Muscle layer of colon (tissue), 2 donors: Measurements from ENCODE around the gene ADAM30.

Source experiments
- H3K27ac ChIP-seq: one replicate; pipeline ENCODE4 v1.7.0; 2013; ENCODE audit warnings: low read depth, mild to moderate bottlenecking, low read length, moderate library complexity
- H3K27me3 ChIP-seq, 2 donors: one replicate each; pipeline ENCODE4 v1.7.0; 2013; ENCODE audit warnings: low read length in 2 of 2, mild to moderate bottlenecking in 2 of 2; ENCODE audit not compliant: insufficient read depth in 2 of 2, control insufficient read depth in 1 of 2
- H3K36me3 ChIP-seq: one replicate; pipeline ENCODE4 v1.7.0; 2013; ENCODE audit warnings: mild to moderate bottlenecking, low read length; ENCODE audit not compliant: insufficient read depth
- H3K4me1 ChIP-seq: one replicate; pipeline ENCODE4 v1.7.0; 2013; ENCODE audit warnings: mild to moderate bottlenecking, low read length; ENCODE audit not compliant: insufficient read depth
- H3K4me3 ChIP-seq, 2 donors: one replicate each; pipeline ENCODE4 v1.7.0; 2013; ENCODE audit warnings: low read length in 2 of 2, low read depth in 1 of 2, mild to moderate bottlenecking in 1 of 2, moderate library complexity in 1 of 2
- H3K9ac ChIP-seq: one replicate; pipeline ENCODE4 v1.7.0; 2013; ENCODE audit warnings: low read length
- H3K9me3 ChIP-seq: one replicate; pipeline ENCODE4 v1.7.0; 2013; ENCODE audit warnings: mild to moderate bottlenecking, low read length
- donor health status: abdominal sarcoma.
- donor health status: Adenocarcinoma of cecum.

The ADAM30 gene

DNA sequence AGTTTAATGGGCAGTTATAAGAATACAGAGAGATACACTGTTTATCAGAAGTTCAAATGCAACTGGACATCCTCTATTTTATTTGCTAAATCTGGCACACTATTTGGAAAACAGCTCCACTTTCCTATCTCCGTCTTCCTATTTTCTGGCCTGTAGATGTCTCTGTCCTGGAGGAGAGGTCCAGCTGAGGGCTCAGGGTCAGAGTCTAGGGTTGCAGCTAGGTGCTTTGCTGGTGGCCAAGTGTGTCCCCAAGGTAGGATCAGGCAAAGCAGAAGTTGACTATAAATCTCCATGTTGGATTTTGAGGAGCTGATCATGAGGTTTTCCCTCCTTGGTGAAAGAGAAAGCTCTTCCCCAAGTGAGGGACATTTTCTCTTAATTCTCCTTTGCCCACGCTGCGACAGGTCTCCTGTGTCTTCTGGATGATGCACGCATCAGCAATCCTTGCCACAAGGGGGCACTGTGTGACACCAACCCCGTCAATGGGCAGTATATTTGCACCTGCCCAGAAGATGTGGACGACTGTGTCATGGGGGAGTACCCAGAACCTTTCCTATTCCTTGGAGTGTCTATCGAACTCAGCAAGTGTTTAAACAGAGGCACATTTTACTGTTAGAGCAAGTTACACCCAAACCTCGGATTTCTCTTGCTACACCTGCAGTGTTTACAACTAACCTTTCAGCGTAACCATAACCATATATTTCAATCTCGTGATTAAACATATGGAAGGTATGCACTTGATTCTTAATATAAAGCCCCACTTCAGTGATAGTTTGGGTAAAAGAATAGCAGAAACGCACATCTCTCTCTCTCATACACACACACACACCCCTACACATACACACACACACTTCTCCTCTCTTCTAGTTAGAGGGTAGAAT lies 10.2 kb downstream of the ADAM30 start:
- Histone ChIP-seq H3K9ac (no peak overlapping the region), H3K36me3 (no peaks in the 10 kb centered on the region), H3K4me1 (no peaks in the 10 kb centered on the region), H3K27ac (no peak overlapping the region), H3K9me3 (no peaks in the 10 kb centered on the region), H3K4me3 (no peak overlapping the region), H3K27me3 (no peaks in the 10 kb centered on the region)

DNA sequence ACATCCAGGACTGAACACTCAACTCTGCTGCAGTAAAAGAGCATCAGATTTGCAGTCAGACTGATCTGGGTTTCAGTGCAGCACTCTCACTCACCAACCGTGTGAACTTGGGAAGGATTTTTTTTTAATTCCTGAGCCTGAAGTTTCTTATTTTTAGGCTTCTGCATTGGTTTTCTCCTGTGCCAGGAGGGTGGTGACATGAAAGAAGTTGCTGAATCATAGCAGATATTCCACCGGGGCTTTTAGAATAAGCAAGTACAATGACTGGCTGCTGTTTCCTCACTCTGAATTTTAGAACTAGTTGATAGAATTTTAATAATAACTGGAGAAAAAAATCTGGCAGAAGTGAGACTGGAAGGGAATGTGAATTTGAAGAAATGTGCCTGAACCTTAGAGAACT lies 11.6 kb downstream of the ADAM30 start:
- Histone ChIP-seq H3K36me3 (no peaks in the 10 kb centered on the region), H3K27me3 (no peaks in the 10 kb centered on the region), H3K9ac (no peak overlapping the region), H3K4me1 (no peaks in the 10 kb centered on the region), H3K9me3 (no peaks in the 10 kb centered on the region), H3K4me3 (no peak overlapping the region), H3K27ac (no peak overlapping the region)

DNA sequence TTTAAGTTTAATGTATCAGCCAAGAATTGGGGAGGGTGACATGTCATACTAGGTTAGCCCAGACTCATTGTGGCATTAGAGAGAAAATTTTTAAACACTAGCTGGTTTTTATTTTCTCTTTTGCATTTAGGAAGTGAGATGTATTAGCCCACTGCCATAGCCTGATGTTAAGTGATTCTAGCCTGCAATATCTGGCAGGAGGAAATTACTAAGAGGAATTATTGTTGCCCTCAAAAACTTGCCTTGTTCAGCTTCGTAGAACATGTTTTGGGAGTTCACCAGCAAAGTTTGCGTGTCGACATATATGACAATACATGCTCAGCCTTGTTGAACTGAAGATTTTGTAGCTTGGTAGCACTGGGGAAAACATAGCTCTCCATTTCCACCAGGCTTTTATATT lies 12.5 kb downstream of the ADAM30 start:
- H3K4me3 ChIP-seq, result no peak overlapping the region
- no peaks in the 10 kb centered on the region for H3K27me3 ChIP-seq
- no peaks in the 10 kb centered on the region for H3K4me1 ChIP-seq
- no peaks in the 10 kb centered on the region for H3K9me3 ChIP-seq
- no peaks in the 10 kb centered on the region for H3K36me3 ChIP-seq
- H3K27ac ChIP-seq, result no peak overlapping the region
- no peak overlapping the region for H3K9ac ChIP-seq

DNA sequence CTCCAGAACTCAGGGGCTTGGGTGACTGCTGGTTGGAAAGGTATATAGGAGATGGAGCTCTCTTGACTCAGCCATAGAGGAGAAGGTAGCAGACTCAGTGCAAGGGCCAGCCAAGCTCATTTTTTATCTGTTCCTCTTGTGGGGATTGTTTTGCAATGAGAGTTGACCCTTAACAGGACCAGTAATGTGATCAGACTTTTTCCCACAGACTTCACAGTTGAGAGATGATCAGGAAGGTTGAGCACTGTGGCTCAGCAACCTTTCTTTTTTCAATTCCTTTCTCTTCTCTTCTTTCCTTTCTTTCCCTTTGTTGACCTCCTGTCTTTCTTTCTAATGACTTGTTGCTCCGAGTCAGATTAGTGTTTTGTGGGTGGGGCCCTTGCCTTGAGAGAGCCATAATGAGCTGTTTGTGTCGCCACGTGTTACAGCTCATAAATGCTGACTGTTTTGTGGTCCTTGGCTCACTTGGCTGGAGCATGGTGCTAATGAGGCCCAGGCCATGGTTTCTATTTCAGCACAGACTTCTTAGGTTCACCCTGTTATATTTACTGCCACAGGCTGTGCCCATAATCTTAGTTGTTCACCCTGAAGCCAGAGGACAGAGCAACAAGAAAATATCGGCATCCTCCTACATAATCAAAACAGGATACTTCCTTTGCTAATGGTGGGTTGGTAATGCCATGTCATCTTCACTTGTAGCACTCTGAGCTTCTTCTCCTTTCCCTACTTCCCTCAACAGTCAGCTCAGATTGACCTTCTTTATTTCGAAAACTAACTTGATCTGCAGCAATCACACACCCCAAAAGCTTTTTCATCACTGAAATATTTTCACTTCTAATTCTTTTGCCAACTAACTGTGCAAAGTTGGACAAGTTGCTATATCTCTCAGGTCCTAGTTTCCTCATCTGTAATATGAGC lies 13.9 kb downstream of the ADAM30 start:
- Histone ChIP-seq H3K27me3 (no peaks in the 10 kb centered on the region), H3K4me3 (no peak overlapping the region), H3K36me3 (no peaks in the 10 kb centered on the region), H3K9me3 (no peaks in the 10 kb centered on the region), H3K9ac (no peak overlapping the region), H3K27ac (no peak overlapping the region), H3K4me1 (no peaks in the 10 kb centered on the region)

DNA sequence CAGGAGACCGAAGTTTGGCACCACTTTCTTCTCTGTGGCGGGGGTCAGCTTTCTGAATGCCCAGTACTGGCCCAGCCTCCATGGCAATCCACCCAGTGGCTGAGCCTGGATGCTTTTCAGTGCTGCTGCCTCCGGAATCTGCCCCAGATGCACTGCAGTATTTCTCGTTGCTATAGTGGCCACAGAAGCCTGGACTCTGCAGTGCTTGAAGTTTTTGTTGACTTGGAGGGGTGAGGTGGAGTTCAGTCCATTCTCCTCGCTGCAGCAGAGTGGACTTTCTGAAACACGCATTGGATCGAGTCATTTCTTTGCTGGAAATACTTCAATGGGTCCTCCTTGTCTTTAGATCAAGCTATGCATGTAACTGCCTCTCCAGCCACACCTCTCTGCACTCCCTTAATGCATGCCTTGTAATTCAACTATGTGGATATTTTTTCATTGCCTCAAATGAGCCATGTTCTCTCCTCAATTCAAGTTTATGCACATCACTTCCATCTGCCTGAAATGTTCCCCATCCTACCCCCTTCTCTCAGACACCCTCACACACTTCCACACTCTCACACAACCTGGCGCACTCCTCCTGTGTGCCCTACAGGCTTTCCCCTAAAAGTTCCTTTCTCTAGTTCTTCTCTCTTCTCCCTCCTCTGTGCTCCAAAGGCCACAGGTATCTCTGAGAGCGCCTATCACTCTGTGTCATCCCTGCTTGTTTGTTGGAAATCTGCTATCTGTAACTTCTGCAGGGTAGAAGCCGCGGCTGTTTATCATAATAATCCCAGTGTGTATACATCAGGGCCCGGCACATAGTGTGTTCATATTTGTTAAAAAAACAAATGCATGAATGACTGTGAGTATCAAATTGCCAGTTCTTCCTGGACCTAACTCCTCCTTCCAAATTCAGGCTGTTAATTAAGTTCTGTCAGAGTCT lies 16.5 kb downstream of the ADAM30 start:
- Histone ChIP-seq H3K27ac (no peak overlapping the region), H3K27me3 (no peaks in the 10 kb centered on the region), H3K9me3 (no peaks in the 10 kb centered on the region), H3K9ac (no peak overlapping the region), H3K36me3 (no peaks in the 10 kb centered on the region), H3K4me3 (no peak overlapping the region), H3K4me1 (no peaks in the 10 kb centered on the region)

DNA sequence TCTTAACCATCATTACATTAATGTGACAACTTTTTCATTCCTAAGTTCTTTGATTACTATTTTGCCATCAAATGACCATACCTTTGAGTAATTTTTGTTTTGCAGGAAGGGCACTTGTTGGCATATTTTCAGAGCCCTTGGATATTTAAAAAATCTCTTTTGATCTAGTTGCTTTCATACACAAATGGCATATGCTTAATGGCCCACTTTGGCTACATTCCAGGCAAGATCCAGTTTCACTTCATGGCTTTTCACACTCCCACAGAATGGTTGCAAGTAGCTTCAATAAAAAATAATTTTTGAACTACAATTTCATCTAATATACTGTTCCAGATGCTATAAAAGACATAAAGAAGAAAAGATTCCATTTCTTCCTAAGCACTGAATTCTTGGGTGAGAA lies 18.1 kb downstream of the ADAM30 start:
- Histone ChIP-seq H3K9me3 (no peaks in the 10 kb centered on the region), H3K9ac (no peak overlapping the region), H3K27me3 (no peaks in the 10 kb centered on the region), H3K36me3 (no peaks in the 10 kb centered on the region), H3K4me3 (no peak overlapping the region), H3K4me1 (peaks cover 12% of the 10 kb centered on the region), H3K27ac (no peak overlapping the region)

DNA sequence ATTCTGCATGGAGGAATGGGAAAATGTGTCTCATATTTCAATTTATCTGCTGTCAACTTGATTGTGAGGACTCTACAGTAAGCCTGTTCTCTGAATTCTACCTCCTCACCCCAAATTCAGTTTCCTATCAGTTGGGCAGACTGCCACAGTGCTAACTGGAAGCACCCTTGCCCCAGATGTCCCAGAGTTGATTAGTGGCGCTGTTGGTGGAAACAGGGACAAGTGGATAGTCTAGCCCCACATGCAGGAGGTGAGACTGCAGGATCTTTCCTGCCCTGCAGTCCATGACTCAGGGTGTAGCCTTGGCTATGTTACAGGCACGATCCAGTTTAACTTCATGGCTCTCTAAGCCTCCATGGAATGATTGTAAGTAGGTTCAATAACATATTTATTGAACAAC lies 22.1 kb downstream of the ADAM30 start:
- Histone ChIP-seq H3K4me3 (no peak overlapping the region), H3K36me3 (no peaks in the 10 kb centered on the region), H3K9ac (no peak overlapping the region), H3K9me3 (no peaks in the 10 kb centered on the region), H3K27me3 (no peaks in the 10 kb centered on the region), H3K27ac (no peak overlapping the region), H3K4me1 (peaks cover 26% of the 10 kb centered on the region)

DNA sequence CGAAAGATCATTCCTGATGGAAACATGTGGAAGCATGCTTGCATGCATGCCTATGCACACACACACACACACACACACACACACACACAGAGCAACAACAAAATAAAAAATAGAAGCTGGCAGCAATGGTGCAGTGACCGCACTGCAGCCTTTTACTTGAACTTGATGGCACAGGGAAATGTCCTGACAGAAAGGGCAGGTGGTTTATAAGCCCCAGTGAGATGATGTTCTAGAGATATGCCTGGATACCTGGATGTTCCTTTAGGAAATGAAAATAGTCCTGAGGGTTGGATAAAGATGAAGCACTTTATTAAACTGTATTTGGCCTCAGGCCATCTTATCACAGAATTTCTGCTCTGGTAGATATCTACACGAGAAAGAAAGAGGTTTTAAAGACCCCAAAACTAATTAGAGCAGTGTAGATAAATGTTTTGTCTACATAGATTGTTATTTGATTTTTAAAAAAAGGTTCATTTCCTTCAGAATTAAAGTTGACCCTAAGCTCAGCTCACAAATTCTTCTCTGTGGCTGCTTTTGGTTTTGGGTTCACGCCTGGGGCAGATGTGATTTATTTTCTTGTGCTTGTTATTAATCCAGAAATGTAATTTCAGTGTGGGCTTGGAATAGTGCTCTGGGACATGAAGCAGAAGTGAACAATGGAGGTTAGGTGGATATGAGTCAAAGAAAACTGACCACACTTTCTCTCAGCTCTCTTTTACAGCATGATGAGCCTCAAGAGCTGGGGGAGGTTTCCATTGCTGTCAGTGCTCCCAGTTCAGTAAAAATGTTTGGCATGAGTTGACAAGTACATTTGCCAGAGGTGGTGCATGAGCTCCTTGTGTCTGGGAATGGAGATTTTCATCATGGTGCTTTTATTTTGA lies 22.9 kb downstream of the ADAM30 start:
- no peak overlapping the region for H3K4me3 ChIP-seq
- H3K9ac ChIP-seq, result no peak overlapping the region
- H3K27me3 ChIP-seq, result no peaks in the 10 kb centered on the region
- H3K9me3 ChIP-seq, result no peaks in the 10 kb centered on the region
- no peaks in the 10 kb centered on the region for H3K36me3 ChIP-seq
- H3K27ac ChIP-seq, result peak overlapping the region; percentile 44
- peaks cover 26% of the 10 kb centered on the region for H3K4me1 ChIP-seq

DNA sequence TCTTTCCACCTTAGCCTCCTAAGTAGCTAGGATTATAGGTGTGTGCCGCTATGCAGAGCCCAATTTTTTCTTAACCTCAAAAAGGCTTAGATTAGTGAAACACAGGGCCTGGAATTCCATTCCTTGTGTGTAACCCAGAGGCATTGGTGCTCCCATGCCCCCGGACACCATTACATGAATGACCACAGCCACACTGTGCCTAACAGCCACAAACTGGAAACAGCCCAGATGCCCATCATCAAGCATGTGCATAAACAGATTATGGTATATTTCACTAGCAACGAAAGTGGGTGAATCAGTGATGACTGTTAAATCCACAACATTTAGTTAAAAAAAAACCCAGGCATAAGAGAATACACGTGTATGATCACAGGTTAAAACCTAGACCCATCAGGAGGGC lies 24.4 kb downstream of the ADAM30 start:
- no peak overlapping the region for H3K4me3 ChIP-seq
- H3K9me3 ChIP-seq, result no peaks in the 10 kb centered on the region
- no peak overlapping the region for H3K27ac ChIP-seq
- no peaks in the 10 kb centered on the region for H3K36me3 ChIP-seq
- no peaks in the 10 kb centered on the region for H3K27me3 ChIP-seq
- peaks cover 26% of the 10 kb centered on the region for H3K4me1 ChIP-seq
- no peak overlapping the region for H3K9ac ChIP-seq

DNA sequence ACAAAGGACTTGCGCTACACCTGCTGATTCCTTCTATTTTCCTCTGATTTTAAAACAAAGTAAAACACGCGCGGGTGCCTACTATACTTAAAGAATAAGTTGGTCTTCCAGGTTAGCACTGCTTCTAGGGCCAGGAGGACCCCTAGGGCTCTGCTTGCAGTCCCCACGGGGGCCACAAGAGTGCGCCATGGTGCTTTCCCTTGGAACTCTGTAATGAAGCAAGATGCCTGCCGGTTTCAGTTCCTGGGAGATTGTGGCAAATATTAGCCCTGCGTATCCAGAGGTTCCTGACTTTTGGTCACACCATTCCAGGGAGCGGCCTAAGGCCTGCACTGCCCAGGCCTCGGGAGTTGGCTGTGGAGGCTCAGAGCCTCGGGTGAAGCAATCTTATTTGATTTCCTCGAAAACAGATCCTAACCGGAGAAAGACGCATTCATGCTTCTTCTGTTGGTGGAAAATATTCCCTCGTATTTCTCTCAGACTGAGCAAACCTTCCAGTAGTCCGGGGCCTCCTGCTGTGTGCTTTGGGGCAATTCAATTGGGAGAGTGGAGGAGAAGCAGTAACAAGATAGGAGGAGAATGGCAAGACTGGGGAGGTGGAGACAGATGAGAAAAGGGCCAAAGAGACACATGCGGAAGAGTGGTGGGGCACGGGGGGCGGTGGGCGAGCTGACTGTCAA lies 25.3 kb downstream of the ADAM30 start:
- H3K4me3 ChIP-seq, result no peak overlapping the region
- H3K36me3 ChIP-seq, result no peaks in the 10 kb centered on the region
- no peak overlapping the region for H3K9ac ChIP-seq
- peaks cover 26% of the 10 kb centered on the region for H3K4me1 ChIP-seq
- no peak overlapping the region for H3K27ac ChIP-seq
- no peaks in the 10 kb centered on the region for H3K27me3 ChIP-seq
- H3K9me3 ChIP-seq, result no peaks in the 10 kb centered on the region
